Measurements from ENCODE around the gene SRD5A1.

- TF ChIP-seq CTCF (IDR thresholded peaks at IDR 0.05) (no peak), POLR2A (IDR thresholded peaks at IDR 0.05) (no peak)
Observed at GRCh38 chr5:6634306-6634705, 1.1 kb downstream of the SRD5A1 start.
